Parathyroid adenoma (tissue), 2 donors: ENCODE results near the gene PCDH9.

ENCODE experiments used
- H2AFZ ChIP-seq: fragments of 300-600 bp; sonication (generic); one replicate; pipeline ENCODE4 v1.7.0; 2017; ENCODE audit warnings: antibody characterized with exemption, mild to moderate bottlenecking
- H3K27ac ChIP-seq: fragments of 300-600 bp; sonication (generic); one replicate; pipeline ENCODE4 v1.7.0; 2017
- H3K27me3 ChIP-seq: fragments of 300-600 bp; sonication (generic); one replicate; pipeline ENCODE4 v1.7.0; 2017; ENCODE audit warnings: low read length; ENCODE audit not compliant: control insufficient read depth, insufficient read depth
- H3K36me3 ChIP-seq: fragments of 300-600 bp; sonication (generic); one replicate; pipeline ENCODE4 v1.7.0; 2017; ENCODE audit warnings: low read length; ENCODE audit not compliant: control insufficient read depth, insufficient read depth
- H3K4me1 ChIP-seq: fragments of 300-600 bp; sonication (generic); one replicate; pipeline ENCODE4 v1.7.0; 2017; ENCODE audit warnings: control low read depth
- H3K4me2 ChIP-seq: fragments of 300-600 bp; sonication (generic); one replicate; pipeline ENCODE4 v1.7.0; 2017; ENCODE audit warnings: low read length
- H3K4me3 ChIP-seq: fragments of 300-600 bp; sonication (generic); one replicate; pipeline ENCODE4 v1.7.0; 2017; ENCODE audit warnings: low read depth, low read length
- H3K79me2 ChIP-seq: fragments of 300-600 bp; sonication (generic); one replicate; pipeline ENCODE4 v1.7.0; 2017; ENCODE audit warnings: control low read depth
- H3K9ac ChIP-seq: fragments of 300-600 bp; sonication (generic); one replicate; pipeline ENCODE4 v1.7.0; 2017; ENCODE audit warnings: mild to moderate bottlenecking
- H3K9me3 ChIP-seq: fragments of 300-600 bp; sonication (generic); one replicate; pipeline ENCODE4 v1.7.0; 2017; ENCODE audit warnings: low read length; ENCODE audit not compliant: control insufficient read depth
- TF ChIP-seq, protein P1 (sequence below): fragments of 300-600 bp; sonication (generic); IDR thresholded peaks from one replicate; pipeline ENCODE4 v1.7.0; 2017; ENCODE audit warnings: antibody characterized with exemption, mild to moderate bottlenecking
- donor health status: primary hyperparathyroidism.

PCDH9 gene

GRCh38 chr13:66314911-66315310, 915.2 kb downstream of the PCDH9 start:
- TF ChIP-seq, protein P1, sequence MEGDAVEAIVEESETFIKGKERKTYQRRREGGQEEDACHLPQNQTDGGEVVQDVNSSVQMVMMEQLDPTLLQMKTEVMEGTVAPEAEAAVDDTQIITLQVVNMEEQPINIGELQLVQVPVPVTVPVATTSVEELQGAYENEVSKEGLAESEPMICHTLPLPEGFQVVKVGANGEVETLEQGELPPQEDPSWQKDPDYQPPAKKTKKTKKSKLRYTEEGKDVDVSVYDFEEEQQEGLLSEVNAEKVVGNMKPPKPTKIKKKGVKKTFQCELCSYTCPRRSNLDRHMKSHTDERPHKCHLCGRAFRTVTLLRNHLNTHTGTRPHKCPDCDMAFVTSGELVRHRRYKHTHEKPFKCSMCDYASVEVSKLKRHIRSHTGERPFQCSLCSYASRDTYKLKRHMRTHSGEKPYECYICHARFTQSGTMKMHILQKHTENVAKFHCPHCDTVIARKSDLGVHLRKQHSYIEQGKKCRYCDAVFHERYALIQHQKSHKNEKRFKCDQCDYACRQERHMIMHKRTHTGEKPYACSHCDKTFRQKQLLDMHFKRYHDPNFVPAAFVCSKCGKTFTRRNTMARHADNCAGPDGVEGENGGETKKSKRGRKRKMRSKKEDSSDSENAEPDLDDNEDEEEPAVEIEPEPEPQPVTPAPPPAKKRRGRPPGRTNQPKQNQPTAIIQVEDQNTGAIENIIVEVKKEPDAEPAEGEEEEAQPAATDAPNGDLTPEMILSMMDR = no peak
- no peak overlapping the region for H3K4me3 ChIP-seq
- no peaks in the 10 kb centered on the region for H3K4me1 ChIP-seq
- H2AFZ ChIP-seq = no peak overlapping the region
- H3K27me3 ChIP-seq = no peaks in the 10 kb centered on the region
- no peaks in the 10 kb centered on the region for H3K79me2 ChIP-seq
- no peak overlapping the region for H3K9ac ChIP-seq
- no peaks in the 10 kb centered on the region for H3K36me3 ChIP-seq
- no peaks in the 10 kb centered on the region for H3K9me3 ChIP-seq
- no peak overlapping the region for H3K27ac ChIP-seq
- H3K4me2 ChIP-seq = no peak overlapping the region

- Histone ChIP-seq H3K9me3 (no peaks in the 10 kb centered on the region), H3K79me2 (no peaks in the 10 kb centered on the region), H3K4me2 (no peak overlapping the region), H3K4me1 (no peaks in the 10 kb centered on the region), H3K27me3 (no peaks in the 10 kb centered on the region), H2AFZ (no peak overlapping the region), H3K4me3 (no peak overlapping the region), H3K9ac (no peak overlapping the region), H3K36me3 (no peaks in the 10 kb centered on the region), H3K27ac (no peak overlapping the region)
- TF ChIP-seq, protein P1 = no peak
Observed at GRCh38 chr13:66313413-66313812, 916.7 kb downstream of the PCDH9 start.

GRCh38 chr13:66312312-66313087, 917.6 kb downstream of the PCDH9 start:
- TF ChIP-seq, protein P1 = no peak
- Histone ChIP-seq H3K4me2 (no peak overlapping the region), H2AFZ (no peak overlapping the region), H3K4me1 (no peaks in the 10 kb centered on the region), H3K36me3 (no peaks in the 10 kb centered on the region), H3K4me3 (no peak overlapping the region), H3K9ac (no peak overlapping the region), H3K9me3 (no peaks in the 10 kb centered on the region), H3K79me2 (no peaks in the 10 kb centered on the region), H3K27ac (no peak overlapping the region), H3K27me3 (no peaks in the 10 kb centered on the region)

DNA sequence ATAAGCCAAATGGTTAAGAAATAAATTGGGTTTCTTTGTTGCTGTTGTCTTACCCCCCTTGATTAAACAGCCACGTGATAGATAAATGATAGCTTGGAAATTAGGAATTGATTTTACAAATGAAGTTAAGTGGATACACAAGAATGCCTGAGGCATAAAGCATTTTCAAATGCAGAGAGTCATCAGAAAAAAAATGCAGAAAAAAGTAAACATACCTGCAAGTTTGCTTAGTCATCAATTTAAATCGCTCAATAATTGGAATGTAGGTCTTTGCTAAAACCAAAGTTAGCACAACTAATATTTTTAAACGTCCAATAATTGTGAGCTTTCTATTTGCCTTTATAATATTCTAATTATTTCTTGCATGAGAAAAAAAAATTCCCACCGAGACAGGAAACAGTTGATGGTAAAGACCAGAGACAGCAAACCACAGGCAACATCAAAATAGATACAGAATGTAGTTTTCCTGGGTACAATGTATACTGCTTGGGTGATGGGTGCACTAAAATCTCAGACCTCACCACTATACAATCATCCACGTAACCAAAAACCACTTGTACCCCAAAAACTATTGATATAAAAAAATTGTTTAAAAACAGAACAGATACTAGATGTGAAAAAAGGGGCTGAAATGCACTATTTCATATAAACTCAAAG, 924.0 kb downstream of the PCDH9 start:
- no peak overlapping the region for H3K27ac ChIP-seq
- H3K4me3 ChIP-seq = no peak overlapping the region

More for the DNA sequence above, 924.0 kb downstream of the PCDH9 start:
- H3K27me3 ChIP-seq = no peaks in the 10 kb centered on the region
- TF ChIP-seq, protein P1 = no peak
- H3K4me2 ChIP-seq = no peak overlapping the region
- H3K79me2 ChIP-seq = no peaks in the 10 kb centered on the region
- H2AFZ ChIP-seq = no peak overlapping the region
- H3K9ac ChIP-seq = no peak overlapping the region
- H3K36me3 ChIP-seq = no peaks in the 10 kb centered on the region
- H3K4me1 ChIP-seq = no peaks in the 10 kb centered on the region
- no peaks in the 10 kb centered on the region for H3K9me3 ChIP-seq
